ENCODE measurements around the gene ZDHHC6.
A peak's percentile ranks its signal among the peaks of the same experiment; 100 is the strongest.

Gene ZDHHC6

GRCh38 chr10:112454910-112455779 is 8.4 kb upstream of the ZDHHC6 start:
- no peaks in the 10 kb centered on the region for H3K27me3 ChIP-seq
- TF ChIP-seq Cebpa-rat (IDR thresholded peaks at IDR 0.05), result no peak
- no peak overlapping the region for H3K27ac ChIP-seq
- H3K9ac ChIP-seq, result no peak overlapping the region
- peaks cover 0 to 6% (median 0%) of the 10 kb centered on the region in 11 experiments; a peak in 1 of 22 replicates for H3K9me3 ChIP-seq (replicated peaks in 1 of 11)
- no peak overlapping the region for H3K4me2 ChIP-seq
- H4K20me1 ChIP-seq, result peaks cover 18 to 85% (median 42%) of the 10 kb centered on the region in 11 experiments; a peak in 19 of 22 replicates
- H3K36me3 ChIP-seq, result peaks cover 2 to 45% (median 19%) of the 10 kb centered on the region in 11 experiments; a peak in 17 of 22 replicates
- no peak overlapping the region for H3K4me3 ChIP-seq
- H3K4me1 ChIP-seq, result peaks cover 0 to 12% (median 9%) of the 10 kb centered on the region in 10 experiments; a peak in 14 of 20 replicates

GRCh38 chr10:112448888-112449287 is 2.2 kb upstream of the ZDHHC6 start:
- Histone ChIP-seq H3K9ac (peak overlapping the region in 7 of 11 experiments; percentile 11 to 97 (median 94); a peak in 7 of 22 replicates), H3K27me3 (no peaks in the 10 kb centered on the region), H3K36me3 (peaks cover 23 to 51% (median 39%) of the 10 kb centered on the region in 11 experiments), H3K27ac (peak overlapping the region in 2 of 11 experiments; percentile 15 to 97; a peak in 1 of 22 replicates), H3K4me1 (peaks cover 35 to 56% (median 39%) of the 10 kb centered on the region in 10 experiments), H3K4me3 (peak overlapping the region in 5 of 10 experiments; percentile 82 to 98 (median 91); a peak in 5 of 20 replicates), H3K4me2 (peak overlapping the region; percentile 79 to 96 (median 89); a peak in 21 of 22 replicates), H3K9me3 (replicated peaks in 1 of 11) (peaks cover 0 to 6% (median 0%) of the 10 kb centered on the region in 11 experiments; a peak in 1 of 22 replicates), H4K20me1 (peaks cover 0 to 61% (median 35%) of the 10 kb centered on the region in 11 experiments; a peak in 16 of 22 replicates)
- TF ChIP-seq Cebpa-rat (IDR thresholded peaks at IDR 0.05), result no peak

GRCh38 chr10:112447620-112447928 is 860 bp upstream of the ZDHHC6 start:
- peaks cover 0 to 49% (median 32%) of the 10 kb centered on the region in 11 experiments; a peak in 17 of 22 replicates for H4K20me1 ChIP-seq
- no peak for TF ChIP-seq Cebpa-rat (IDR thresholded peaks at IDR 0.05)

DNA sequence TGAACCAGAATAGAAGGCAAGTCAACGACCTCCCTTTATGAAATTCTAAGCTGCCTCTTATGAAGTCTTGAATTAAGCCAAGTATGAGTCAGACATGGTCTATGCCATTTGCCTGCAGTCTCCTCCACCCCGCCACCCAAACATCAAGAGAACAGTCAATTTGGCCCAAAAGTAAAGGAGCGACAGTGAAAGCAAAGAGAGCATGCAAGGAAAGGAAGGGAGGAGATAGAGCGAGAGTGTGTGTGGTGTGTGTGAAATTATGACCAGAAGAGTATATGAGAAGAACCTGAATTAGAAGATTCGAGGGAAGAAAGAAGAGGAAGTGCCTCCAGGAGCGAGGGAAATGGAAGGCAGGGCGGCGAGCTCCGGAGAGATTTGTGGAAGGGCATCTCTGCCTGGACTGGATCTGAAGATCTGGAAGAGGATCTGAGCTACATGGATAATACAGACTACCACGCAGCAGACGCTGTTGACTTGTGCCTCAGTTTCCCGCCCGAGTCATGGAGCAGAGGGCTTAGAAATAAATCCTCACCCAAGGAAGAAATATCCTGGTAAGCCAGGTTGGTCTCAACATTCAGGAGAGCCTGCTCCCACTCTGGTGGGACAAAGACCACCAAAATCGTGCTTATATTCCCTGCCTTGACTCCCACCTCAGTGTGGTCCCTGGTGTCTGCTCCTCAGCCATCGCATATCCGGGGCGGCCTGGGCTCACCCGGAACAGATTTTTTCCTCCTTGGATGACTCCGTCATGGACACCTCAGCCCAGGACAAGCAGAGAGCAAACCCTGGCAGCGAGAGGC is 459 bp downstream of the ZDHHC6 start:
- H3K36me3 ChIP-seq, result peaks cover 46 to 64% (median 56%) of the 10 kb centered on the region in 11 experiments
- no peaks in the 10 kb centered on the region for H3K9me3 ChIP-seq (replicated peaks in 1 of 11)
- H4K20me1 ChIP-seq, result peaks cover 0 to 37% (median 24%) of the 10 kb centered on the region in 11 experiments; a peak in 16 of 22 replicates
- peak overlapping the region; percentile 82 to 100 (median 94) for H3K4me3 ChIP-seq
- no peaks in the 10 kb centered on the region for H3K27me3 ChIP-seq
- H3K4me1 ChIP-seq, result peaks cover 31 to 53% (median 34%) of the 10 kb centered on the region in 10 experiments
- peak overlapping the region; percentile 92 to 99 (median 97) for H3K27ac ChIP-seq
- H3K4me2 ChIP-seq, result peak overlapping the region; percentile 75 to 96 (median 91)
- H3K9ac ChIP-seq, result peak overlapping the region; percentile 89 to 97 (median 95)
- TF ChIP-seq Cebpa-rat (IDR thresholded peaks at IDR 0.05), result no peak

More at GRCh38 chr10:112447620-112447928, 860 bp upstream of the ZDHHC6 start:
- H3K27ac ChIP-seq, result peak overlapping the region; percentile 92 to 99 (median 97)
- no peaks in the 10 kb centered on the region for H3K9me3 ChIP-seq (replicated peaks in 1 of 11)
- H3K4me3 ChIP-seq, result peak overlapping the region; percentile 82 to 100 (median 94)
- peaks cover 33 to 53% (median 45%) of the 10 kb centered on the region in 11 experiments for H3K36me3 ChIP-seq
- peak overlapping the region; percentile 89 to 97 (median 95) for H3K9ac ChIP-seq
- no peaks in the 10 kb centered on the region for H3K27me3 ChIP-seq
- H3K4me2 ChIP-seq, result peak overlapping the region; percentile 79 to 96 (median 89)
- H3K4me1 ChIP-seq, result peaks cover 35 to 56% (median 40%) of the 10 kb centered on the region in 10 experiments

DNA sequence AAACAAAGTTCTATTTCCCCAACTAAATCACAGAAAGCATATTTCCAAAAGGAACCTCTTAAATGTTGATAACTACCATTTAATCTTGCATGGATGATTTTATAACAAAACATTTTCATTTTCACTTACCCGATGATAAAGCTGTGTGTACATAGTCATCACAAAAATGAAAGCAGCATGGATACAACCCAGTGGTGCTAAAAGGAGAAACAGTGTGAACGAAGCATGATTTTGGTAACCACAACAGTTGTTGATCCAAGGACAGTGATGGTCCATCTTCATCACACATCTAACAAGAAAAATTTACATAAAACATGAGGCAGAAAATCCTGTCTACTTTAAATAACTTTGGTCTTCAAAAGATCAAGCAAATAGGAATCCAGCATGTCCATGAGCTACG is 4.7 kb downstream of the ZDHHC6 start:
- Histone ChIP-seq H3K27me3 (no peaks in the 10 kb centered on the region), H3K4me1 (peaks cover 12 to 23% (median 17%) of the 10 kb centered on the region in 10 experiments), H3K27ac (no peak overlapping the region), H3K9ac (0 out of 22 replicates have a peak overlapping the region, but pooled peaks of 1 of the 11 experiments have one; percentile 13), H3K4me2 (no peak overlapping the region), H3K4me3 (no peak overlapping the region), H3K36me3 (peaks cover 73 to 85% (median 83%) of the 10 kb centered on the region in 11 experiments), H3K9me3 (replicated peaks in 1 of 11) (no peaks in the 10 kb centered on the region), H4K20me1 (peaks cover 0 to 20% (median 0%) of the 10 kb centered on the region in 11 experiments; a peak in 5 of 22 replicates)
- TF ChIP-seq Cebpa-rat (IDR thresholded peaks at IDR 0.05), result no peak

DNA sequence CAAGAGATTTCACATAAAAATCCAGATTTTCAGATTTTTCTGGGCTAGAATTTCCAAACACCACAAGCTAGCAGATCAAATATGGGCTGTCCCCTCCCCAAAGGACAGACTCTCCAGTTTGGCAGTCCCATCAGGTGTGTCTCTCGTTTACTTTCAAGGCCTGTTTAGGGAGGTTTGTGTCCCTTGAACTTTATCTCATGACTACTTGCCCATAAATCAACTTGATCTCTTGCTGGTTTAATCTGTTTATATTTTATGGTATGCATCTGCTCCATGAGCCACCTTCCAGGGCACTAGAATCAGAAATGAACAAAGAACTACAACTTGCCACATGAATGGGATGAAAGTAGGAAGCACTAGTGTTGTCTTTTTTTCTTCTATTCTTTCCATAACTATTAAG is 5.2 kb downstream of the ZDHHC6 start:
- H3K9me3 ChIP-seq (replicated peaks in 1 of 11), result no peaks in the 10 kb centered on the region
- peaks cover 0 to 20% (median 0%) of the 10 kb centered on the region in 11 experiments; a peak in 5 of 22 replicates for H4K20me1 ChIP-seq
- H3K36me3 ChIP-seq, result peaks cover 79 to 90% (median 88%) of the 10 kb centered on the region in 11 experiments
- no peak overlapping the region for H3K27ac ChIP-seq
- H3K4me2 ChIP-seq, result no peak overlapping the region
- H3K4me1 ChIP-seq, result peaks cover 12 to 23% (median 17%) of the 10 kb centered on the region in 10 experiments
- H3K9ac ChIP-seq, result peak overlapping the region in 2 of 11 experiments; percentile 22 to 33; a peak in 1 of 22 replicates
- no peak for TF ChIP-seq Cebpa-rat (IDR thresholded peaks at IDR 0.05)
- H3K27me3 ChIP-seq, result no peaks in the 10 kb centered on the region
- H3K4me3 ChIP-seq, result no peak overlapping the region

GRCh38 chr10:112438356-112438755 is 8.4 kb downstream of the ZDHHC6 start:
- H3K27me3 ChIP-seq, result no peaks in the 10 kb centered on the region
- H4K20me1 ChIP-seq, result peaks cover 0 to 22% (median 5%) of the 10 kb centered on the region in 11 experiments; a peak in 8 of 22 replicates
- no peak overlapping the region for H3K9ac ChIP-seq
- H3K4me3 ChIP-seq, result no peak overlapping the region
- 0 out of 20 replicates have a peak, but pooled peaks cover 0 to 5% (median 0%) of the 10 kb centered on the region in 10 experiments for H3K4me1 ChIP-seq
- no peaks in the 10 kb centered on the region for H3K9me3 ChIP-seq (replicated peaks in 1 of 11)
- no peak for TF ChIP-seq Cebpa-rat (IDR thresholded peaks at IDR 0.05)
- peaks cover 79 to 98% (median 91%) of the 10 kb centered on the region in 11 experiments for H3K36me3 ChIP-seq
- H3K27ac ChIP-seq, result no peak overlapping the region
- no peak overlapping the region for H3K4me2 ChIP-seq

DNA sequence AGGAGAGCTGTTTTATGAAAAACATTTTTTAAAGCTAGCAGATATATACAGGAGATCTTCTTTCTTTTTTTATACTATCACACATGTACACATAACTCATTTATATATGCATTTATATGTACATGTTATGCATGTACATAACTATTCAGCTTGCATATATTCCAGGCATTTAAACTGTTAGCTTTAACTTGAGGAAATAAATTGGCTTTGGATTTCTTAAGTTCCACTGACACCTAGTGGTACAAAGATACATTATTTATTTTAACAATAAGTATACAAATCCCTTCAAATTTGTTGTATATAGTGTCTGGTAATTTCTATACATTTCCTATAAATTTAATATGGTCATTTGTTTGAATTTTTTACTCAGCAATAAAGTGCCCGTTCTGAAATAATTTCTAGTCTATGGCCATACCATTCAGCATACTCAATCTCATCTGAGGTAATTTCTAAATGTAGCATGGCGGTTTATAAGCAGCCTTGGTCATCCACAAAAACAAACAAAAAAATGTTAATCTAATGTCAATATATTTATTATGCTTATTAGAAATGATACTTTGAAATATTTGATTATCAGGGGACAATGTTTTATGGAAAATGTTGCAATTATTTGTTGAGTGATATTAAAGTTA is 11.6 kb downstream of the ZDHHC6 start:
- Histone ChIP-seq H3K27ac (no peak overlapping the region), H3K36me3 (peaks cover 82 to 98% (median 91%) of the 10 kb centered on the region in 11 experiments), H4K20me1 (peaks cover 0 to 11% (median 5%) of the 10 kb centered on the region in 11 experiments; a peak in 8 of 22 replicates), H3K9me3 (replicated peaks in 1 of 11) (no peaks in the 10 kb centered on the region), H3K4me3 (no peak overlapping the region), H3K27me3 (no peaks in the 10 kb centered on the region), H3K4me2 (no peak overlapping the region), H3K4me1 (peaks cover 0 to 7% (median 0%) of the 10 kb centered on the region in 10 experiments; a peak in 3 of 20 replicates), H3K9ac (no peak overlapping the region)
- no peak for TF ChIP-seq Cebpa-rat (IDR thresholded peaks at IDR 0.05)
